ENCODE data around the gene NCKAP5. TPM values are rescaled to one million over a fixed set of nuclear protein-coding genes. Genes with fewer than 3 reads are reported as not detected.

The NCKAP5 gene
- total and polyA plus RNA-seq, 2 of the 13 experiments (the other 11 are each of a cell fraction or from before 2014, with no cell fraction given): 0.01 TPM; not detected in 1

DNA sequence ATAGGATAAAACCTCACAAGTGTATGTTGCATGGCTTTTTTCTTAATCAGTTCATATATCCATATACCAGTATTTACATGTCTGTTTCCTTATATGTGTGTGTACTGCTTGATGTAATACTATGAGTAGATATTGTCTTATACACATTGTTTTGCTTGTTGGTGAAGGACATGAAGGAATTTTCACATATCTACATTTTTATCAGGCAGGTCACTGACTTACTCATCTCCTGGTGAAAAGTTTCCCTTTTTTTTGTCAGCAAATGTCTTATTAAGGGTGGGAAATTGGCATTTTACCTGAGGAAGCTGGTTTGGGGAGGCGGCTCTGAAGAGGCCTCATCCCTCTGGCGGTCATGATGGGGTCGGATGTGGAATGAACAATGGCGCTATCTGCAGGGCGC, 836.8 kb downstream of the NCKAP5 start:
- peaks cover 45% of the 10 kb centered on the region; the same call in 1 of the 2 replicates for H3K9me3 ChIP-seq (ENCODE audit: low read length)
- no peak overlapping the region for H3K4me2 ChIP-seq (ENCODE audit: low read depth, low read length)
- H2AFZ ChIP-seq (ENCODE audit: low read length): no peak overlapping the region
- H3K27ac ChIP-seq (ENCODE audit: extremely low read length, insufficient read depth, low read length): no peak overlapping the region
- 73% methylated on average over 5 of the region's 5 CpGs for WGBS (ENCODE audit: low lambda C conversion rate)
- H4K20me1 ChIP-seq (ENCODE audit: insufficient read depth, low read length): no peaks in the 10 kb centered on the region
- no peak overlapping the region for H3K4me3 ChIP-seq (replicated peaks in 1 of 3; ENCODE audit: insufficient read depth in 1 of 3, low read depth in 2 of 3, low read length in 3 of 3)
- H3K36me3 ChIP-seq (replicated peaks in 1 of 2; ENCODE audit: control insufficient read depth in 1 of 2, insufficient read depth in 2 of 2, low read length in 2 of 2): no peaks in the 10 kb centered on the region
- ChIA-PET CTCF (ENCODE audit: low intra/inter-chr PET ratio, low total read pairs) (no interaction called here), POLR2A (no interaction called here)
- H3K9ac ChIP-seq (ENCODE audit: insufficient read depth, low read depth, low read length): no peak overlapping the region
- BruUV-seq (replicated peaks): no TSS peak
- H3K4me1 ChIP-seq (ENCODE audit: insufficient read depth, low read length): no peaks in the 10 kb centered on the region
- ATAC-seq (no peak), FAIRE-seq (no peak), DNase-seq (ENCODE audit: low spot score) (no peak)
- no peaks in the 10 kb centered on the region for H3K27me3 ChIP-seq (ENCODE audit: control insufficient read depth in 1 of 2, insufficient read depth in 2 of 2, low read length in 2 of 2)
- intact Hi-C loops (cut with micrococcal nuclease; ENCODE audit: unreplicated experiment): loop anchor here (5.0 kb wide), 1 partner anchor 801 kb away; no protein-coding TSS in a partner anchor
- in situ Hi-C loops (cut with HindIII; ENCODE audit: extremely low pct_ligation_motif_present, low pct_unique_long_range_greater_than_20kb): no loop called here
- TF ChIP-seq HMG20A (CRISPR knock-in tag; IDR thresholded peaks at IDR 0.05; ENCODE audit: borderline replicate concordance) (no peak), ZNF577 (CRISPR knock-in tag; IDR thresholded peaks at IDR 0.05; ENCODE audit: borderline replicate concordance, low read depth) (no peak), ZNF484 (CRISPR knock-in tag; IDR thresholded peaks at IDR 0.05; ENCODE audit: borderline replicate concordance, low read depth) (no peak), ZNF282 (IDR thresholded peaks at IDR 0.05; ENCODE audit: partially characterized antibody) (no peak), ZNF703 (CRISPR knock-in tag; IDR thresholded peaks at IDR 0.05; ENCODE audit: borderline replicate concordance) (no peak), ZFX (CRISPR knock-in tag; IDR thresholded peaks at IDR 0.05; ENCODE audit: low read depth) (no peak), ZNF383 (CRISPR knock-in tag; IDR thresholded peaks at IDR 0.05; ENCODE audit: borderline replicate concordance) (no peak), HDAC2 (CRISPR knock-in tag; IDR thresholded peaks at IDR 0.05) (no peak), ZNF589 (CRISPR knock-in tag; conservative IDR thresholded peaks at IDR 0.05) (no peak), GATAD1 (CRISPR knock-in tag; IDR thresholded peaks at IDR 0.05) (no peak), ZNF138 (CRISPR knock-in tag; IDR thresholded peaks at IDR 0.05; ENCODE audit: low read depth) (no peak), CCAR2 (optimal IDR thresholded peaks at IDR 0.05; ENCODE audit: low read depth, low read length) (no peak), SPEN (CRISPR knock-in tag; IDR thresholded peaks at IDR 0.05; ENCODE audit: low read depth) (no peak), MAZ (IDR thresholded peaks at IDR 0.05; ENCODE audit: borderline replicate concordance, low read depth, low read length) (no peak), MAZ (CRISPR knock-in tag; IDR thresholded peaks at IDR 0.05; ENCODE audit: low read depth) (no peak), KLF12 (CRISPR knock-in tag; IDR thresholded peaks at IDR 0.05; ENCODE audit: borderline replicate concordance) (no peak), PHF21A (CRISPR knock-in tag; IDR thresholded peaks at IDR 0.05) (no peak), SUZ12 (IDR thresholded peaks at IDR 0.05; ENCODE audit: low read depth, low read length) (no peak)
- TF ChIP-seq, protein P1, sequence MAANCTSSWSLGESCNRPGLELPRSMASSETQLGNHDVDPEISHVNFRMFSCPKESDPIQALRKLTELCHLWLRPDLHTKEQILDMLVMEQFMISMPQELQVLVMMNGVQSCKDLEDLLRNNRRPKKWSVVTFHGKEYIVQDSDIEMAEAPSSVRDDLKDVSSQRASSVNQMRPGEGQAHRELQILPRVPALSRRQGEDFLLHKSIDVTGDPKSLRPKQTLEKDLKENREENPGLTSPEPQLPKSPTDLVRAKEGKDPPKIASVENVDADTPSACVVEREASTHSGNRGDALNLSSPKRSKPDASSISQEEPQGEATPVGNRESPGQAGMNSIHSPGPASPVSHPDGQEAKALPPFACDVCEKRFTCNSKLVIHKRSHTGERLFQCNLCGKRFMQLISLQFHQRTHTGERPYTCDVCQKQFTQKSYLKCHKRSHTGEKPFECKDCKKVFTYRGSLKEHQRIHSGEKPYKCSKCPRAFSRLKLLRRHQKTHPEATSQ (CRISPR knock-in tag; IDR thresholded peaks at IDR 0.05; ENCODE audit: borderline replicate concordance): no peak
- TF ChIP-seq, protein P2, sequence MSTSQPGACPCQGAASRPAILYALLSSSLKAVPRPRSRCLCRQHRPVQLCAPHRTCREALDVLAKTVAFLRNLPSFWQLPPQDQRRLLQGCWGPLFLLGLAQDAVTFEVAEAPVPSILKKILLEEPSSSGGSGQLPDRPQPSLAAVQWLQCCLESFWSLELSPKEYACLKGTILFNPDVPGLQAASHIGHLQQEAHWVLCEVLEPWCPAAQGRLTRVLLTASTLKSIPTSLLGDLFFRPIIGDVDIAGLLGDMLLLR (CRISPR knock-in tag; IDR thresholded peaks at IDR 0.05): no peak
- TF ChIP-seq, protein P3, sequence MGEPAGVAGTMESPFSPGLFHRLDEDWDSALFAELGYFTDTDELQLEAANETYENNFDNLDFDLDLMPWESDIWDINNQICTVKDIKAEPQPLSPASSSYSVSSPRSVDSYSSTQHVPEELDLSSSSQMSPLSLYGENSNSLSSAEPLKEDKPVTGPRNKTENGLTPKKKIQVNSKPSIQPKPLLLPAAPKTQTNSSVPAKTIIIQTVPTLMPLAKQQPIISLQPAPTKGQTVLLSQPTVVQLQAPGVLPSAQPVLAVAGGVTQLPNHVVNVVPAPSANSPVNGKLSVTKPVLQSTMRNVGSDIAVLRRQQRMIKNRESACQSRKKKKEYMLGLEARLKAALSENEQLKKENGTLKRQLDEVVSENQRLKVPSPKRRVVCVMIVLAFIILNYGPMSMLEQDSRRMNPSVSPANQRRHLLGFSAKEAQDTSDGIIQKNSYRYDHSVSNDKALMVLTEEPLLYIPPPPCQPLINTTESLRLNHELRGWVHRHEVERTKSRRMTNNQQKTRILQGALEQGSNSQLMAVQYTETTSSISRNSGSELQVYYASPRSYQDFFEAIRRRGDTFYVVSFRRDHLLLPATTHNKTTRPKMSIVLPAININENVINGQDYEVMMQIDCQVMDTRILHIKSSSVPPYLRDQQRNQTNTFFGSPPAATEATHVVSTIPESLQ (CRISPR knock-in tag; conservative IDR thresholded peaks at IDR 0.05): no peak
- H3K79me2 ChIP-seq (ENCODE audit: insufficient read depth, low read length): no peaks in the 10 kb centered on the region

Measured in HepG2 (cell line).